HCT116 (cell line): ENCODE measurements around the gene SRP68.

ENCODE experiments used
- CEBPB ChIP-seq: IDR thresholded peaks from 2 replicates; pipeline ENCODE4 v1.6.1; 2012; ENCODE audit warnings: low read depth
- CTCF ChIP-seq, 3 experiments: fragments of 200-600 bp in 1 of 3; sonication (generic) in 1 of 3; IDR thresholded peaks in 2 of 3; conservative IDR thresholded peaks in 1 of 3; 2 replicates each; pipeline ENCODE4 v1.5.1; 2012 to 2017; ENCODE audit warnings: low read depth in 2 of 3, low read length in 2 of 3, antibody characterized with exemption in 1 of 3, borderline replicate concordance in 1 of 3, control low read depth in 1 of 3, mild to moderate bottlenecking in 1 of 3, mixed read lengths in 1 of 3, mixed run types in 1 of 3, moderate library complexity in 1 of 3; ENCODE audit not compliant: insufficient read depth in 1 of 3
- POLR2A ChIP-seq: IDR thresholded peaks from 2 replicates; pipeline ENCODE4 v1.7.0; 2011; ENCODE audit warnings: borderline replicate concordance; ENCODE audit not compliant: insufficient read depth, insufficient read length; ENCODE audit errors: extremely low read depth
- ZNF274 ChIP-seq: fragments of 200-500 bp; sonication (Bioruptor generic); IDR thresholded peaks from 2 replicates; pipeline ENCODE4 v1.6.1; 2014; ENCODE audit warnings: mild to moderate bottlenecking, low read depth, low read length, inconsistent platforms

- TF ChIP-seq CTCF (IDR thresholded peaks at IDR 0.05 in 2 of 3, conservative IDR thresholded peaks at IDR 0.05 in 1 of 3; ENCODE audit: borderline replicate concordance in 1 of 3, insufficient read depth in 1 of 3, low read depth in 2 of 3, low read length in 2 of 3), result no peak
- TF ChIP-seq CEBPB, result no peak
- TF ChIP-seq POLR2A, result no peak
- no peak for TF ChIP-seq ZNF274
Measured at GRCh38 chr17:76088868-76089576, 16.7 kb upstream of the SRP68 start.
